ENCODE measurements around the gene ZCCHC9. TPM values are rescaled to one million over a fixed set of nuclear protein-coding genes. Genes with fewer than 3 reads are reported as not detected.

Gene ZCCHC9
- total RNA-seq, 1 donor from 2014 or later, result 26.8 TPM

DNA sequence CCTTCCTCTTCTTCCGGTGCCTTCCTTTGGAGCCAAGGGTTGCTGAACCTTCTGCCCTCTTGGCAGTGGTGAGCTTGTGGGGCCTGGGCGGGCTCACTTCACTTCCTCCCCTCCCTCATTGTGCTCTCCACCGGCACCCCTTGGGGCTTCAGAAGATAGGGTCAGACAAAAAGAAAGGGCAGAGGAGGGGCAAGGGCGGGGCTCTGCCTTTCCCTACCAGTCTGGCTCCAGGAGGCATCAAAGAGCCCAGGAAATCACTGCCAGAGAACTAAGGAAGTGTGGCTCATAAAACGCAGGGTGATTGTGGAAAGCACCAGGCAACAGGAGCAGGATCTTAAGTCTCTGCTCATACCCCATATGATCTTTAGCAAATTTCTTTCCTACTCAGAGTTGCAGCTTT is 57.7 kb downstream of the ZCCHC9 start:
- DNase-seq (ENCODE audit: low spot score), result no peak

DNA sequence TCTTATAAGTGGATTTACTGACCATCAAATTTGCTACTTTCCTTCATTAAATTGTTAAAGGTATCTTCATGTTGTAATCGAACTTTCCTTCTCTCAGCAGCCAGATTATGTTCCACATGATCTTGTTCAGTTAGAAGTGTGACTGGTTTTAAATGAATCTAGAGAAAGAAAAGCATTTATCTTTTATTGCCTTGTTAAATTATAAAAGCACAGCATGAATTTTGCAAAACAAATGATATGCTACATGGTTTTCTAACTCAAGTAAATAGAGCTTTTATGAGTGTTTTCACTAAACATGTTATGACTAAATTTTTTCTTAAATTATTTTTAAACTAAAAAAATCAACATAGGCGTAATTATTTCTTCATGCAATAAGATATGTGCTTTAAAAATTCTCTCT is 58.5 kb downstream of the ZCCHC9 start:
- no peak for DNase-seq (ENCODE audit: low spot score)

DNA sequence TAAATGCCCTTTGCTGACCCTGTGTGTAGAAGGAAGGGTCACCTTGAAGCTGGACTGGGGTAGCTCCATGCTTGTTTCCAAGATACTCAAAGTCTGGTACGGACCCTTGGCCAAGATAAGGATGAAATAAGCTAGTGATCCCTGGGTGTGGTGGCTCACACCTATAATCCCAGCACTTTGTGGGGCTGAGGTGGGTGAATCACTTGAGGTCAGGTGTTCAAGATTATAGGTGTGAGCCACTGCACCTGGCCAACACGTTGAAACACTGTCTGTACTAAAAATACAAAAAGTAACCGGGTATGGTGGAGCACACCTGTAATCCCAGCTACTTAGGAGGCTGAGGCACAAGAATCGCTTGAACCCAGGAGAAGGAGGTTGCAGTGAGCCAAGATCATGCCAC is 59.3 kb downstream of the ZCCHC9 start:
- DNase-seq (ENCODE audit: low spot score), result no peak

DNA sequence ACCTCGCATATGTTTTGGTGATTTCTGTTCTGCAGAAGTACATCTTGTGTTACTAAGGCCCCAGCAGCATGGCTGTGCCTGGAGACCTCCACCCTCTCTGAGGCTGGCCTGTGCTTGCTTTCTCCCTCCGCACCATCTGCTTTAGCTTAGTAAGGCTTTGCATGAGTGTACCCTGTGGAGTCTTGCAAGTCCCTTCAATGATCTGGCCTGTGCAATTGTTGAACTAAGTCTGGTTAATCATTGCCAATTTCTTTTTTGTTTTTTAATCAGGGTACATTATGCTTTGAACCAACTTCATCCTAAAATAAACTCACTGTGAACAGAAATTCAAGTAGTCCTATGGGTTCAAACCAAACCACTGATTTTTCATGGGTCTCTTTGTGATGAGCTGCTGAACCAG is 60.2 kb downstream of the ZCCHC9 start:
- DNase-seq (ENCODE audit: low spot score), result no peak

Other genes starting within 250 kb of the ZCCHC9 start
- gene CKMT2, start 68.3 kb upstream of the ZCCHC9 start, total RNA-seq, result 61.7 TPM
- gene ACOT12, start 92.5 kb downstream of the ZCCHC9 start, total RNA-seq, result 0.75 TPM